IMR-90 (cell line): ENCODE results near the gene CLEC16A. TPM values are rescaled to one million over a fixed set of nuclear protein-coding genes. Genes with fewer than 3 reads are reported as not detected.

Experiments used
- ATAC-seq: fragments of 200-7000 bp; cut with Tn5 transposase; 2 replicates; pipeline ENCODE4 v1.9.1; 2020; ENCODE audit warnings: low read depth, mild to moderate bottlenecking, moderate library complexity
- BruUV-seq: library from RNA; stranded (reverse); fragments of 400-500 nt; replicated peaks from 2 replicates; lab custom pipeline; 2021; lab: Mats Ljungman, UMichigan
- CTCF ChIA-PET: fragments of 300-600 bp; formaldehyde crosslinking; extraction: SDS; loops from one replicate; lab custom pipeline; 2021; ENCODE audit warnings: antibody characterized with exemption; lab: Yijun Ruan, JAX
- POLR2A ChIA-PET: fragments of 300-600 bp; sonication (Branson Sonifier 250); formaldehyde crosslinking; loops from one replicate; lab custom pipeline; 2022; ENCODE audit warnings: antibody characterized with exemption; ENCODE audit not compliant: unreplicated experiment; lab: Charles Lee
- DNase-seq: peaks from one replicate; pipeline ENCODE4 v3.0.0; 2013
- H2AFZ ChIP-seq: replicated peaks from 2 replicates; pipeline ENCODE3; 2013; ENCODE audit warnings: low read length, mild to moderate bottlenecking; ENCODE audit not compliant: poor library complexity
- H2AK5ac ChIP-seq: 2 replicates; pipeline ENCODE4 v1.6.1; 2013; ENCODE audit warnings: low read depth, low read length, inconsistent platforms
- H2AK9ac ChIP-seq: replicated peaks from 2 replicates; pipeline ENCODE3; 2013; ENCODE audit warnings: mild to moderate bottlenecking, low read depth, low read length, moderate library complexity; ENCODE audit not compliant: poor library complexity
- H2BK120ac ChIP-seq: 2 replicates; pipeline ENCODE4 v1.6.1; 2013; ENCODE audit warnings: low read depth, low read length, inconsistent platforms
- H2BK15ac ChIP-seq: 3 replicates; pipeline ENCODE4 v1.6.1; 2013; ENCODE audit warnings: low read depth, low read length, inconsistent platforms
- H2BK20ac ChIP-seq: 2 replicates; pipeline ENCODE4 v1.6.1; 2013; ENCODE audit warnings: low read depth, mild to moderate bottlenecking, inconsistent platforms, low read length, moderate library complexity
- H2BK5ac ChIP-seq: 2 replicates; pipeline ENCODE4 v1.6.1; 2013; ENCODE audit warnings: mild to moderate bottlenecking, low read depth, low read length, inconsistent platforms; ENCODE audit not compliant: poor library complexity, severe bottlenecking
- H3K14ac ChIP-seq: replicated peaks from 2 replicates; pipeline ENCODE4 v1.6.1; 2013; ENCODE audit warnings: low read depth, low read length, inconsistent platforms
- H3K18ac ChIP-seq: 2 replicates; pipeline ENCODE4 v1.6.1; 2013; ENCODE audit warnings: low read depth, low read length, control low read depth
- H3K23ac ChIP-seq: 2 replicates; pipeline ENCODE4 v1.6.1; 2013; ENCODE audit warnings: low read depth, low read length, inconsistent platforms
- H3K27ac ChIP-seq: 2 replicates; pipeline ENCODE4 v1.5.1; 2013; ENCODE audit warnings: mild to moderate bottlenecking, control low read depth, low read length; ENCODE audit not compliant: insufficient read depth
- H3K27me3 ChIP-seq: 2 replicates; pipeline ENCODE4 v1.6.1; 2013; ENCODE audit warnings: low read length; ENCODE audit not compliant: control insufficient read depth, insufficient read depth
- H3K36me3 ChIP-seq: 2 replicates; pipeline ENCODE4 v1.6.1; 2013; ENCODE audit warnings: low read length, mixed read lengths; ENCODE audit not compliant: control insufficient read depth, insufficient read depth
- H3K4ac ChIP-seq: 2 replicates; pipeline ENCODE4 v1.6.1; 2013; ENCODE audit warnings: low read depth, low read length, inconsistent platforms
- H3K4me1 ChIP-seq: 2 replicates; pipeline ENCODE4 v1.6.1; 2013; ENCODE audit warnings: low read length, mixed read lengths; ENCODE audit not compliant: control insufficient read depth, insufficient read depth
- H3K4me2 ChIP-seq: 2 replicates; pipeline ENCODE4 v1.6.1; 2013; ENCODE audit warnings: low read depth, mild to moderate bottlenecking, control low read depth, low read length, moderate library complexity
- H3K4me3 ChIP-seq: 2 replicates; pipeline ENCODE4 v1.5.1; 2013; ENCODE audit warnings: low read depth, mild to moderate bottlenecking, control low read depth, low read length, moderate library complexity; ENCODE audit not compliant: insufficient read depth
- H3K56ac ChIP-seq: 2 replicates; pipeline ENCODE4 v1.6.1; 2013; ENCODE audit warnings: low read length, inconsistent platforms; ENCODE audit not compliant: insufficient read depth; ENCODE audit errors: extremely low read depth
- H3K79me1 ChIP-seq, 2 experiments: 2 replicates each; pipeline ENCODE4 v1.6.1; 2013; ENCODE audit warnings: low read length in 2 of 2, inconsistent platforms in 1 of 2, low read depth in 1 of 2
- H3K9ac ChIP-seq: 2 replicates; pipeline ENCODE4 v1.6.1; 2013; ENCODE audit warnings: low read depth, low read length, control low read depth
- H3K9me1 ChIP-seq: 2 replicates; pipeline ENCODE4 v1.6.1; 2013; ENCODE audit warnings: low read length, inconsistent platforms; ENCODE audit not compliant: insufficient read depth
- H3K9me3 ChIP-seq: 2 replicates; pipeline ENCODE4 v1.6.1; 2013; ENCODE audit warnings: low read length; ENCODE audit not compliant: control insufficient read depth, insufficient read depth
- H4K20me1 ChIP-seq: 2 replicates; pipeline ENCODE4 v1.6.1; 2013; ENCODE audit warnings: low read length, inconsistent platforms; ENCODE audit not compliant: insufficient read depth
- H4K5ac ChIP-seq: 2 replicates; pipeline ENCODE4 v1.6.1; 2013; ENCODE audit warnings: mild to moderate bottlenecking, low read depth, low read length, control low read depth
- H4K8ac ChIP-seq, 2 experiments: 2 replicates each; pipeline ENCODE4 v1.6.1; 2013; ENCODE audit warnings: low read depth in 2 of 2, low read length in 2 of 2, control low read depth in 1 of 2, inconsistent platforms in 1 of 2
- H4K91ac ChIP-seq: 2 replicates; pipeline ENCODE4 v1.6.1; 2013; ENCODE audit warnings: low read depth, low read length, inconsistent platforms; ENCODE audit not compliant: insufficient read depth
- CEBPB ChIP-seq: IDR thresholded peaks from 2 replicates; pipeline ENCODE4 v1.6.1; 2012; ENCODE audit warnings: low read depth, low read length, improper control_type of control experiment
- CHD1 ChIP-seq: IDR thresholded peaks from 2 replicates; pipeline ENCODE4 v1.6.1; 2012; ENCODE audit warnings: low read depth, low read length, improper control_type of control experiment
- MXI1 ChIP-seq: IDR thresholded peaks from 2 replicates; pipeline ENCODE4 v1.6.1; 2012; ENCODE audit warnings: low read depth, mild to moderate bottlenecking, low read length, moderate library complexity, borderline replicate concordance
- NFE2L2 ChIP-seq: fragments of 150-350 bp; IDR thresholded peaks from 2 replicates; pipeline ENCODE4 v1.6.1; 2016; ENCODE audit warnings: low read depth, mild to moderate bottlenecking, low read length
- RCOR1 ChIP-seq: IDR thresholded peaks from 2 replicates; pipeline ENCODE4 v1.6.1; 2012; ENCODE audit warnings: mild to moderate bottlenecking, low read length, improper control_type of control experiment; ENCODE audit not compliant: insufficient replicate concordance
- RFX5 ChIP-seq: IDR thresholded peaks from 2 replicates; pipeline ENCODE4 v1.8.0; 2012; ENCODE audit warnings: low read depth, mild to moderate bottlenecking, low read length, moderate library complexity
- SMC3 ChIP-seq: fragments of 150-350 bp; IDR thresholded peaks from 2 replicates; pipeline ENCODE4 v1.6.1; 2016; ENCODE audit warnings: low read depth, mild to moderate bottlenecking, antibody characterized with exemption, low read length, moderate library complexity
- WGBS, 2 experiments: methylation state at CpG; one replicate each; pipeline versions ENCODE4 v1.1.5 to v1.1.7; 2013; ENCODE audit warnings: missing lambda C conversion rate in 2 of 2; ENCODE audit not compliant: insufficient read length in 1 of 2; ENCODE audit errors: extremely low coverage in 2 of 2; 5-methylcytosine and 5-hydroxymethylcytosine counted together
- dilution Hi-C: fragments of 300-500 bp; cut with HindIII; formaldehyde crosslinking; loops from one replicate; pipeline ENCODE4 v1.14.3; 2018; ENCODE audit warnings: low sequenced_read_pairs; ENCODE audit not compliant: unreplicated experiment
- in situ Hi-C: fragments of 300-500 bp; cut with MboI; formaldehyde crosslinking; loops from 3 replicates; pipeline ENCODE4 v1.14.3; 2019; ENCODE audit warnings: low sequenced_read_pairs, inconsistent platforms, mixed read lengths
- intact Hi-C: fragments of 100-400 bp; cut with micrococcal nuclease; formaldehyde crosslinking; loops from 2 replicates; pipeline ENCODE4 v1.10.0; 2022
- polyA plus RNA-seq, 3 experiments: library from polyadenylated mRNA; depleted of rRNA; stranded (reverse); fragments of >200 nt; gene quantifications; 2 replicates each; pipeline ENCODE4 v1.2.3, GENCODE V29; 2012; ENCODE audit warnings: low replicate concordance in 1 of 3
- total RNA-seq: library from RNA; depleted of rRNA; stranded (reverse); fragments of >200 nt; gene quantifications from 2 replicates; pipeline ENCODE4 v1.2.3, GENCODE V29; 2012

CLEC16A gene
- total and polyA plus RNA-seq, 2 of the 4 experiments (the other 2 are of a cell fraction): 15.9 to 16.5 TPM

DNA sequence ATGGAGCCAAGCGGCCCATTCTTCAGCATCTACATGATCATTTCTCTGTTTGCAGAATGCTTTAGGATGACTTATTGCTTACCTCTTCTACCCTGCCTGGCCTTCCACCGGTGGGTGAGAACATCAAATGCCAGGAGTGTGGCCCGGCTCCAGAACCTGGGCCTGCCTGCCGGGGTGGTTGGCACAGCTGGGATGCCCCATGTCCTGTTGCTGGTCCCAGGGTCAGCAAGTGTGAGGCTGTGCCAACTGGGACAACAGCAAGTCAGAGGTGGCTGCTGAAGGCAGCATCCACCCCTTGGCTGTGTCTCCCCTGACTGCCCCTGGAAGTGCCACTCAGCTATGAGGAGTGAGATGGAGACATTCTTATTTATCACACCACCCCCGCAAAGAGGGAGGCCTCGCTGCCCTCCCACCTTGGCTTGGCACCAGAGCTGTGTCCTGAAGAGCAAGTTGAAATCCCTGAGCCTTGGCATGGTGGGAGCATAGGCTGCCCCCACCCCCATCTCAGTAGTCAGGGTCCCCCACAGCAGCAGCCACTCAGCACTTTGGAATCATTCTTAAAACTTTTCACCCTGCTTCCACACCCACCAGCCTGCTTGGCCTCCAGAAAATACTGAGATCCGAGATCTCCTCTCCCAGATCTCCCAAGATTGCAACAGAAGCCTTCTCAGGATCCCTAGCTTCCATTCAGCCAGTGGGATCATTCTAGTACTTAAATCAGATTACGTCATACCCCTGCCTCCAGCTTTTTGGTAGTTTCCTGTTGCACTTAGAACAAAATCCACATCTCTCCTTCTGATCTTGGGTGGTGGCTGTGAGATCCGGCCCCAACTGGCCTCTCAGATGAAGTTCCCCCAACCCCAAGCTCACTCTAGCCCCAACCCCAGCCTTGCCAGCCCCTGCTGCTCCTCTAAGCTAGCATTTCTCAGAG, 184.1 kb downstream of the CLEC16A start:
- no peak for TF ChIP-seq RCOR1
- TF ChIP-seq SMC3: no peak
- TF ChIP-seq NFE2L2: no peak
- peak; percentile 93 for TF ChIP-seq CEBPB
- no peak for TF ChIP-seq RFX5
- TF ChIP-seq CHD1: no peak
- TF ChIP-seq MXI1: no peak
- peak; percentile 38 for ATAC-seq
- intact Hi-C loops (loop anchor here (2.0 kb wide), 1 partner anchor 50 kb away; no protein-coding TSS in a partner anchor), dilution Hi-C loops (no loop called here), in situ Hi-C loops (no loop called here)
- H2AK5ac ChIP-seq: peak overlapping the region; percentile 57
- H2BK15ac ChIP-seq: peak overlapping the region; percentile 21; the same call in 1 of the 3 replicates
- peaks cover 23% of the 10 kb centered on the region for H3K4me1 ChIP-seq
- peak overlapping the region; percentile 61 to 69 for H4K8ac ChIP-seq
- peak overlapping the region; percentile 41; the same call in 1 of the 2 replicates for H4K5ac ChIP-seq
- H3K79me1 ChIP-seq: peaks cover 0 to 6% of the 10 kb centered on the region in 2 experiments; a peak in 3 of 4 replicates
- no peaks in the 10 kb centered on the region for H3K9me3 ChIP-seq
- no peak overlapping the region for H3K4me3 ChIP-seq
- POLR2A ChIA-PET: no interaction called here
- H2BK120ac ChIP-seq: peak overlapping the region; percentile 61
- H3K23ac ChIP-seq: no peak overlapping the region
- peak overlapping the region; percentile 4 for H2AK9ac ChIP-seq
- peak; percentile 79 for DNase-seq
- H4K91ac ChIP-seq: peak overlapping the region; percentile 55; the same call in 1 of the 2 replicates
- H3K18ac ChIP-seq: peak overlapping the region; percentile 29; the same call in 1 of the 2 replicates
- no peak overlapping the region for H2BK5ac ChIP-seq
- H3K56ac ChIP-seq: no peak overlapping the region
- peak overlapping the region; percentile 3; the same call in 1 of the 2 replicates for H3K9ac ChIP-seq
- H3K36me3 ChIP-seq: peaks cover 18% of the 10 kb centered on the region
- CTCF ChIA-PET: interaction anchor here (0.9 to 1.2 kb wide), 2 partner anchors 10 to 28 kb away, joined by 3 to 4 read pairs; no protein-coding TSS in a partner anchor
- 50% methylated on average over 2 of the region's 9 CpGs; no CpG with 5 or more reads in 1 of the 2 experiments for WGBS, 2 experiments
- peak overlapping the region; percentile 53 for H3K14ac ChIP-seq
- BruUV-seq: no TSS peak
- 0 out of 2 replicates have a peak overlapping the region, but pooled peaks have one; percentile 9 for H2BK20ac ChIP-seq
- peak overlapping the region; percentile 39 for H2AFZ ChIP-seq
- H3K27ac ChIP-seq: peak overlapping the region; percentile 93
- peak overlapping the region; percentile 18; the same call in 1 of the 2 replicates for H3K4me2 ChIP-seq
- H3K4ac ChIP-seq: peak overlapping the region; percentile 76
- peaks cover 28% of the 10 kb centered on the region for H3K9me1 ChIP-seq
- H4K20me1 ChIP-seq: no peaks in the 10 kb centered on the region
- H3K27me3 ChIP-seq: no peaks in the 10 kb centered on the region
